GM18873 (cell line): ENCODE results near the gene PHB1.

Experiments used
- ATAC-seq: cut with Tn5 transposase; IDR thresholded peaks from one replicate; pipeline ENCODE4 v1.9.1; 2021; ENCODE audit warnings: mild to moderate bottlenecking, moderate library complexity, moderate number of reproducible peaks; ENCODE audit not compliant: unreplicated experiment, low FRiP score

Gene PHB1

GRCh38 chr17:49357516-49357915 lies 57.2 kb downstream of the PHB1 start:
- no peak for ATAC-seq

GRCh38 chr17:49356320-49356719 lies 58.4 kb downstream of the PHB1 start:
- ATAC-seq, result no peak
